ENCODE results near the gene TIMM17B. TPM values are rescaled to one million over a fixed set of nuclear protein-coding genes. Genes with fewer than 3 reads are reported as not detected.

The TIMM17B gene
- total RNA-seq, 1 experiment from 2014 or later = 89.7 TPM

- Mint-ChIP-seq H3K9me3 (peaks cover 74 to 83% of the 10 kb centered on the region in 2 experiments), H3K27ac (no peak overlapping the region), H3K36me3 (ENCODE audit: insufficient read depth in 1 of 3, low read depth in 3 of 3) (peaks cover 26 to 37% (median 27%) of the 10 kb centered on the region in 3 experiments), H3K27me3 (ENCODE audit: low read depth) (peaks cover 8% of the 10 kb centered on the region), H3K4me3 (peak overlapping the region in 1 of 2 experiments; percentile 46; a peak in 1 of 5 replicates), H3K4me1 (peaks cover 9 to 15% of the 10 kb centered on the region in 2 experiments)
- H2AFZ ChIP-seq (ENCODE audit: low read length) = no peak overlapping the region
- H2AK5ac ChIP-seq (ENCODE audit: insufficient read length, low read length) = no peak overlapping the region
- H4K20me1 ChIP-seq (ENCODE audit: control insufficient read depth, insufficient read depth, insufficient read length) = no peaks in the 10 kb centered on the region
- H3K9ac ChIP-seq (ENCODE audit: extremely low read depth, insufficient read length, low read length) = no peak overlapping the region
- no peaks in the 10 kb centered on the region for H3K4me1 ChIP-seq (ENCODE audit: insufficient read depth, low read length)
- H2BK5ac ChIP-seq (ENCODE audit: insufficient read length, low read length) = no peak overlapping the region
- no peaks in the 10 kb centered on the region; the same call in 1 of the 2 replicates for H3K79me2 ChIP-seq (ENCODE audit: insufficient read depth, low read length)
- H3K23me2 ChIP-seq (ENCODE audit: insufficient read length, low read depth, low read length, poor library complexity, severe bottlenecking) = peaks cover 10% of the 10 kb centered on the region
- peaks cover 3% of the 10 kb centered on the region for H3K79me1 ChIP-seq (ENCODE audit: insufficient read depth, low read depth, low read length, poor library complexity, severe bottlenecking)
- H3K27ac ChIP-seq (ENCODE audit: insufficient read length, low read depth, low read length) = no peak overlapping the region
- H3K27me3 ChIP-seq (ENCODE audit: insufficient read depth, low read length) = no peaks in the 10 kb centered on the region
- H4K8ac ChIP-seq (replicated peaks; ENCODE audit: insufficient read length, low read depth, low read length) = no peak overlapping the region
- no CpG with 5 or more reads among the region's 6 CpGs for WGBS (ENCODE audit: extremely low coverage, insufficient read length, low lambda C conversion rate)
- no peak overlapping the region for H4K91ac ChIP-seq (ENCODE audit: insufficient read length, low read depth, low read length)
- H3K18ac ChIP-seq (ENCODE audit: insufficient read length, low read depth, low read length) = no peak overlapping the region
- H3T11ph ChIP-seq (ENCODE audit: low read length) = no peak overlapping the region
- no peak for TF ChIP-seq CTCF (conservative IDR thresholded peaks at IDR 0.05)
- no peak overlapping the region for H2BK12ac ChIP-seq (ENCODE audit: insufficient read length, low read depth, low read length)
- H3K4me2 ChIP-seq (ENCODE audit: insufficient read depth, insufficient read length, low read length) = no peak overlapping the region
- no peak overlapping the region for H2BK20ac ChIP-seq (ENCODE audit: low read depth, low read length, poor library complexity, severe bottlenecking)
- H4K5ac ChIP-seq (ENCODE audit: insufficient read length, low read depth, low read length) = no peak overlapping the region
- no peaks in the 10 kb centered on the region for H3K9me3 ChIP-seq (ENCODE audit: control insufficient read depth, low read depth, low read length)
- no peak overlapping the region for H2BK120ac ChIP-seq (ENCODE audit: low read depth, low read length, poor library complexity, severe bottlenecking)
- no peak overlapping the region for H3K4ac ChIP-seq (ENCODE audit: low read depth, low read length)
- H3K56ac ChIP-seq (ENCODE audit: insufficient read length, low read depth, low read length) = no peak overlapping the region
- DNase-seq = no peak
- no peak overlapping the region for H3K14ac ChIP-seq (ENCODE audit: insufficient read depth, low read length)
- no peak overlapping the region for H3K23ac ChIP-seq (ENCODE audit: insufficient read length, low read depth, low read length)
- no peak overlapping the region for H2BK15ac ChIP-seq (ENCODE audit: low read depth, low read length)
Measured at GRCh38 chrX:48894891-48895290, 2.7 kb downstream of the TIMM17B start.
